Endothelial cell of umbilical vein (primary cell): ENCODE measurements around the gene CARS1. TPM values are rescaled to one million over a fixed set of nuclear protein-coding genes. Genes with fewer than 3 reads are reported as not detected.

Experiments used
- BruUV-seq: library from RNA; stranded (reverse); fragments of 400-500 nt; replicated peaks from 2 replicates; lab custom pipeline; 2021; lab: Mats Ljungman, UMichigan
- CTCF ChIA-PET: fragments of 300-600, 350-600 bp; sonication (Branson Sonifier 250); formaldehyde crosslinking; loops from one replicate; lab custom pipeline; 2021; ENCODE audit warnings: antibody characterized with exemption, inconsistent platforms; lab: Charles Lee
- POLR2A ChIA-PET: fragments of 300-600, 350-600 bp; sonication (Branson Sonifier 250); formaldehyde crosslinking; loops from one replicate; lab custom pipeline; 2021; ENCODE audit warnings: antibody characterized with exemption, inconsistent platforms; lab: Charles Lee
- DNase-seq: peaks from one replicate; pipeline ENCODE4 v3.0.0-alpha.2; 2011; ENCODE audit warnings: low read depth, low spot score
- FAIRE-seq: peaks from 2 replicates; lab custom pipeline; 2011; peaks lifted over from hg19 to GRCh38; lab: Jason Lieb, UNC
- H2AFZ ChIP-seq: 2 replicates; pipeline ENCODE4 v1.6.0; 2012; ENCODE audit warnings: low read depth, low read length, control low read depth, inconsistent platforms
- H3K27ac ChIP-seq: 2 replicates; pipeline ENCODE4 v1.5.1; 2011; ENCODE audit warnings: low read depth, mild to moderate bottlenecking, control low read depth, low read length, moderate library complexity; ENCODE audit not compliant: insufficient read depth
- H3K27me3 ChIP-seq, 2 experiments: 2 replicates each; pipeline versions ENCODE4 v1.6.0 to v1.6.1; 2011; ENCODE audit warnings: low read length in 2 of 2, mixed read lengths in 1 of 2; ENCODE audit not compliant: control insufficient read depth in 2 of 2, insufficient read depth in 2 of 2
- H3K36me3 ChIP-seq, 2 experiments: 2 replicates in 1 of 2; 3 replicates in 1 of 2; pipeline ENCODE4 v1.5.1; 2011; ENCODE audit warnings: low read length in 2 of 2, mild to moderate bottlenecking in 1 of 2, moderate library complexity in 1 of 2; ENCODE audit not compliant: control insufficient read depth in 2 of 2, insufficient read depth in 2 of 2; ENCODE audit errors: extremely low read depth in 1 of 2
- H3K4me1 ChIP-seq: 3 replicates; pipeline ENCODE4 v1.5.1; 2011; ENCODE audit warnings: mild to moderate bottlenecking, low read length; ENCODE audit not compliant: control insufficient read depth, insufficient read depth; ENCODE audit errors: extremely low read depth
- H3K4me2 ChIP-seq: 2 replicates; pipeline ENCODE4 v1.6.1; 2011; ENCODE audit warnings: low read length, control low read depth, mixed read lengths; ENCODE audit not compliant: insufficient read depth
- H3K4me3 ChIP-seq, 3 experiments: fragments of 200-600 bp in 1 of 3; sonication (generic), shearing (Covaris generic) in 1 of 3; replicated peaks in 1 of 3; 2 replicates each; pipeline ENCODE4 v1.5.1; 2011 to 2016; ENCODE audit warnings: control low read depth in 3 of 3, low read length in 3 of 3, mild to moderate bottlenecking in 2 of 3, inconsistent platforms in 1 of 3, low read depth in 1 of 3, moderate library complexity in 1 of 3; ENCODE audit not compliant: insufficient read depth in 1 of 3
- H3K79me2 ChIP-seq: 2 replicates; pipeline ENCODE4 v1.6.0; 2012; ENCODE audit warnings: low read length, inconsistent platforms; ENCODE audit not compliant: control insufficient read depth, insufficient read depth
- H3K9ac ChIP-seq: replicated peaks from 2 replicates; pipeline ENCODE3; 2011; ENCODE audit warnings: low read length, control low read depth; ENCODE audit not compliant: insufficient read depth; ENCODE audit errors: extremely low read depth
- H3K9me1 ChIP-seq: replicated peaks from 3 replicates; pipeline ENCODE4 v1.6.0; 2011; ENCODE audit warnings: mild to moderate bottlenecking, low read length; ENCODE audit not compliant: control insufficient read depth, insufficient read depth; ENCODE audit errors: extremely low read depth
- H3K9me3 ChIP-seq: replicated peaks from 2 replicates; pipeline ENCODE4 v1.5.1; 2012; ENCODE audit warnings: low read length, inconsistent platforms; ENCODE audit not compliant: control insufficient read depth, insufficient read depth
- H4K20me1 ChIP-seq: replicated peaks from 2 replicates; pipeline ENCODE3; 2011; ENCODE audit warnings: mild to moderate bottlenecking, low read length; ENCODE audit not compliant: control insufficient read depth, insufficient read depth; ENCODE audit errors: extremely low read depth
- EZH2 ChIP-seq: IDR thresholded peaks from 2 replicates; pipeline ENCODE4 v1.6.1; 2012; ENCODE audit warnings: borderline replicate concordance, low read depth, mild to moderate bottlenecking, moderate library complexity, low read length, inconsistent platforms; ENCODE audit not compliant: severe bottlenecking
- FOS ChIP-seq: IDR thresholded peaks from 2 replicates; pipeline ENCODE4 v1.6.1; 2011; ENCODE audit warnings: mild to moderate bottlenecking, low read length, moderate library complexity, borderline replicate concordance; ENCODE audit not compliant: insufficient read depth
- GATA2 ChIP-seq: IDR thresholded peaks from 2 replicates; pipeline ENCODE4 v1.7.0; 2011; ENCODE audit warnings: low read depth, mild to moderate bottlenecking, moderate library complexity, mixed read lengths, low read length; ENCODE audit not compliant: insufficient read length, insufficient read depth
- JUN ChIP-seq: IDR thresholded peaks from 2 replicates; pipeline ENCODE4 v1.6.1; 2011; ENCODE audit warnings: borderline replicate concordance, low read depth; ENCODE audit not compliant: insufficient read length, insufficient read depth
- MYC ChIP-seq: IDR thresholded peaks from one replicate; pipeline ENCODE4 v1.6.1; 2011; ENCODE audit warnings: mild to moderate bottlenecking, low read depth, low read length
- POLR2A ChIP-seq: IDR thresholded peaks from 2 replicates; pipeline ENCODE4 v1.6.1; 2012; ENCODE audit warnings: low read depth, mild to moderate bottlenecking, control low read depth, low read length
- POLR2AphosphoS5 ChIP-seq: IDR thresholded peaks from 2 replicates; pipeline ENCODE4 v1.6.1; 2012; ENCODE audit warnings: low read depth, mild to moderate bottlenecking, control low read depth, low read length, moderate library complexity; ENCODE audit not compliant: insufficient read depth
- dilution Hi-C: fragments of 300-500 bp; cut with MboI; formaldehyde crosslinking; loops from one replicate; pipeline ENCODE4 v1.15.0; 2019; ENCODE audit warnings: low sequenced_read_pairs; ENCODE audit not compliant: extremely low pct_ligation_motif_present
- intact Hi-C: fragments of 100-400 bp; cut with micrococcal nuclease; formaldehyde crosslinking; loops from one replicate; pipeline ENCODE4 v1.10.0; 2022
- polyA plus RNA-seq, 4 experiments: library from polyadenylated mRNA; depleted of rRNA in 3 of 4; stranded (reverse) in 3 of 4; unstranded in 1 of 4; fragments of >200 nt; gene quantifications; 2 replicates each; pipeline versions ENCODE4 v1.2.1 to v1.2.3, GENCODE V29; 2011 to 2012; ENCODE audit warnings: missing spikeins in 1 of 4
- total RNA-seq: library from RNA; stranded (reverse); gene quantifications from 2 replicates; pipeline ENCODE4 v1.2.3, GENCODE V29; 2021
- TF ChIP-seq, protein P1 (sequence below): IDR thresholded peaks from 2 replicates; pipeline ENCODE4 v1.6.1; 2011; ENCODE audit not compliant: insufficient read depth, insufficient read length
- TF ChIP-seq, protein P2 (sequence below), 2 donors: IDR thresholded peaks; 1 replicate in 1 of 2; 2 replicates in 1 of 2; pipeline ENCODE4 v1.5.1; 2011; ENCODE audit warnings: low read length in 2 of 2, mild to moderate bottlenecking in 2 of 2, moderate library complexity in 2 of 2, control low read depth in 1 of 2, inconsistent platforms in 1 of 2, low read depth in 1 of 2; ENCODE audit not compliant: insufficient read depth in 1 of 2; ENCODE audit errors: extremely low read depth in 1 of 2

Gene CARS1
- total and polyA plus RNA-seq, 2 donors (not counting 3 experiments of a cell fraction or from before 2014, with no cell fraction given): 43.5 to 66.2 TPM

DNA sequence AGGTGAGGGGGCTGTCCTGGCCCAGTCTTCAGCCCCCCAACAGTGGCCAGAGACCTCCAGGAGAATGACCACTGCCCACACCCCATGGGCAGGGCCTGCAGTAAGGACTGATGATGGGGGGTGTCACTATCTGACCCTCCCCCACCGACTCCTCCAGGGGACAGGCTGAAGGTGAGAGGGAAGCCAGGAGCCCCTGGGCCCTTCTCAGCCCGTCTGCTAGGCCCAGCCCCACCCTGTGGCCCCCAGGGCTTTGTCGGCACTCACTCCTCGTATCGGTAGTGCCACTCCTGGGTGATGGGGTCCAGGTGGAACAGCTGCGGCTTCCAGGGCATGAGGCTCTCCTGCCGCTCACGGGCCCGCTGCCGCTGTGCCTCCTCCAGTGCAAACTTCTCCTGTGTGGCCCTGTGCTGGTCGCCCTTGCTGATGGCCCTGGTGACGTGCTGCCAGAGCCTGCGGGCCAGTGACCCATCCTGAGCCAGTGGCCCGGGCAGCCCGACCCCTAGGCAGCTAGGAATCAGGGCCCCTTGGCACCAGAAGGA is 35.4 kb upstream of the CARS1 start:
- Histone ChIP-seq H3K4me2 (no peak overlapping the region), H3K4me3 (no peak overlapping the region), H3K27me3 (no peaks in the 10 kb centered on the region), H2AFZ (no peak overlapping the region), H3K9me1 (no peaks in the 10 kb centered on the region), H3K79me2 (no peaks in the 10 kb centered on the region), H3K4me1 (peaks cover 21% of the 10 kb centered on the region), H3K27ac (no peak overlapping the region), H4K20me1 (no peaks in the 10 kb centered on the region), H3K9me3 (no peaks in the 10 kb centered on the region), H3K36me3 (no peaks in the 10 kb centered on the region), H3K9ac (no peak overlapping the region)
- FAIRE-seq: no peak
- BruUV-seq: no TSS peak
- DNase-seq: no peak
- ChIA-PET CTCF (interaction anchor here (1.5 to 5.7 kb wide), 5 partner anchors 19 to 66 kb away, joined by 5 to 183 read pairs (median 7); no protein-coding TSS in a partner anchor), POLR2A (no interaction called here)
- TF ChIP-seq MYC (no peak), POLR2AphosphoS5 (no peak), POLR2A (no peak), EZH2 (no peak), GATA2 (no peak), FOS (no peak), JUN (no peak)
- TF ChIP-seq, protein P1, sequence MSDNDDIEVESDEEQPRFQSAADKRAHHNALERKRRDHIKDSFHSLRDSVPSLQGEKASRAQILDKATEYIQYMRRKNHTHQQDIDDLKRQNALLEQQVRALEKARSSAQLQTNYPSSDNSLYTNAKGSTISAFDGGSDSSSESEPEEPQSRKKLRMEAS: no peak
- TF ChIP-seq, protein P2, sequence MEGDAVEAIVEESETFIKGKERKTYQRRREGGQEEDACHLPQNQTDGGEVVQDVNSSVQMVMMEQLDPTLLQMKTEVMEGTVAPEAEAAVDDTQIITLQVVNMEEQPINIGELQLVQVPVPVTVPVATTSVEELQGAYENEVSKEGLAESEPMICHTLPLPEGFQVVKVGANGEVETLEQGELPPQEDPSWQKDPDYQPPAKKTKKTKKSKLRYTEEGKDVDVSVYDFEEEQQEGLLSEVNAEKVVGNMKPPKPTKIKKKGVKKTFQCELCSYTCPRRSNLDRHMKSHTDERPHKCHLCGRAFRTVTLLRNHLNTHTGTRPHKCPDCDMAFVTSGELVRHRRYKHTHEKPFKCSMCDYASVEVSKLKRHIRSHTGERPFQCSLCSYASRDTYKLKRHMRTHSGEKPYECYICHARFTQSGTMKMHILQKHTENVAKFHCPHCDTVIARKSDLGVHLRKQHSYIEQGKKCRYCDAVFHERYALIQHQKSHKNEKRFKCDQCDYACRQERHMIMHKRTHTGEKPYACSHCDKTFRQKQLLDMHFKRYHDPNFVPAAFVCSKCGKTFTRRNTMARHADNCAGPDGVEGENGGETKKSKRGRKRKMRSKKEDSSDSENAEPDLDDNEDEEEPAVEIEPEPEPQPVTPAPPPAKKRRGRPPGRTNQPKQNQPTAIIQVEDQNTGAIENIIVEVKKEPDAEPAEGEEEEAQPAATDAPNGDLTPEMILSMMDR (IDR thresholded peaks at IDR 0.05; ENCODE audit: extremely low read depth in 1 of 2, insufficient read depth in 1 of 2, low read depth in 1 of 2, low read length in 2 of 2): no peak
- intact Hi-C loops: loop anchor here (10.0 kb wide), 1 partner anchor 558 kb away; no protein-coding TSS in a partner anchor
- dilution Hi-C loops: no loop called here
